HG03045 (cell line): ENCODE data around the gene ELL2.
"Not testable (repeated sequence)": the region's sequence is repeated elsewhere in the genome, so short reads cannot be mapped to it uniquely, and the experiment has no call there.

ENCODE experiments used
- ATAC-seq: cut with Tn5 transposase; IDR thresholded peaks from one replicate; pipeline ENCODE4 v1.9.1; 2021; ENCODE audit warnings: mild to moderate bottlenecking, moderate library complexity; ENCODE audit not compliant: unreplicated experiment

ELL2 gene

GRCh38 chr5:95862671-95863382 lies 98.8 kb downstream of the ELL2 start:
- no peak for ATAC-seq

- ATAC-seq = no peak
Measured at GRCh38 chr5:95861864-95862561, 99.6 kb downstream of the ELL2 start.

GRCh38 chr5:95861221-95861863 lies 100.3 kb downstream of the ELL2 start:
- ATAC-seq = no peak

DNA sequence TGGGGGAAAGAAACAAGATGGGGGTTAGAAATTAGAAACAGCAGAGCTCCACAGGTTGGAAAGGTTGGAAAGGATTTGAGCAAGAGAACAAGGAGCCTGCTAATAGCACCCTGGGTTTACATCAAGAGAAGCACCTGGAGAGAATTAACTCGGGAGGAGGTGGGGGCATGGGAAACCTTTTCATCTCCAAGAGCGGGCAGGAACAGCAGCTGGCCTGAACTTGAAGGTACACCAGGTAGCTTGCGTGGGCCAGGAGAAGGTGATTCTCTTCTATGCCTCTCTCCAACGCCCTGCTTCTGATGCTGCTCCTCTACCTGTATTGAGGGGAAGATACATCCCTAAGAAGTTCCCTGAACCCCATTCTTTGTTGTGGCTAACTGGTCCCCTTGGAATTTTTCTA lies 102.0 kb downstream of the ELL2 start:
- ATAC-seq = no peak

DNA sequence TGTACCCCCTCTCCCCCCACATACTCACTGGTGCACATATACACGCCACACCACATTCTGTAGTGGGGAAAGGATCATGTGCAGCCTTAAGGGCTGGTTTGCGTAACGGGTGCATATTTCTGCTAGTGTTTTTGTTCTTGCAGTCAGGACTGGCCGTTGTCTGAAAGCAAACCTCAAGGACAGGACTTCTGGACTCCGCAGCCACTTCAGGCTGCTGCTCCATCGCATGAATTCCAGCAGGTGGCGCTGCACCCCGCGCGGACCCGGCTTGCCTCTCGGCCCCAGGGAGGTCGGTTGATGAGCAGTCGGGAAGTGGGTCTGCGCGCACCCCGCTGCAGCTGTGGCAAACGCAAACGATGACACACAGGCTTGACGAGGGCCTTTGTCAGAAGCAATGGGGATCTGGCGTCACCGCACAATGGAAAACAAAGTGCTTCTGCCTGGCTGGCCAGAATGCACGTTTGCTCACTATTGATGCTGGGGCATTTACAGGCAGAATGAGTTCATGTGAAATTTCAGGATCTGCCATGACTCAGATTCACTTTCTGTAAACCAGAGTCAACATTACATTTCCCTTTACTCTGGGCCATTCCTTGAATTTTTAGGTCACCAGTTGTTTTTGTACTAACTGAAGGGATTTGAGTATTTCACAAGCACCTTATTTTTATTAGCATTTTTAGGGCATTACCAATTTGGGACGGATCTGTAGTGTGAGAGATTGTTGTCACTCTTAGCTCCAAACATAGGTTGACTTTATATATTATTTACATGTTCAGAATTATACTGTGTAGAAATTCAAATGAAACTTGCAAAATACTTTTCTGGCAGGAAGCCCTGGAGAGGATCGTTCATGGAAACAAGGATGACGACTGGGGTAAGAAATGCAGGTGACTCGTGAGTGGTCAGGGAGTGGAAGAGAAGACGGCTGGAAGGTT lies 102.7 kb downstream of the ELL2 start:
- ATAC-seq = peak; percentile 83

DNA sequence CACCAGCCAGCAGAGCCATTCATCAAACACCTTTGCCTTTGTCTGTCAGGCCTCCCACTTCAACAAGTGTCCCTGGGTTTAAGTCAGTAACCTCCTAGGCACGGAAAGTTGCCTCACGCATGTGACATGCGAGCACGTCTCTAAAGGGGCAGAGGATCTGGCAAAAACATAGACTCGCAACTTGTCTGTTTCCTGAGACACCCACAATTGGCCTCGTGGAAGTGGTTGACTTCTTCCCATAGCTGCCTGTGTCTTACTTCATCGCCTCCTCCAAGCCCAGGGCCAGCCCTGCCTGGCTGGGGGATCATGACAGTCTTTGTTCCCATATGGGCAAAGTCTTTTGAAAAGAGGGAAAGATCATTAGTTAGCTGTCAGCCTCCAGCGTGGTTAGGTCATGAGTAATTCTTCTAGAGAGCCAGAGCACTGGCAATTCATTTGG lies 103.6 kb downstream of the ELL2 start:
- no peak for ATAC-seq

GRCh38 chr5:95857185-95857945 lies 104.3 kb downstream of the ELL2 start:
- no peak for ATAC-seq

DNA sequence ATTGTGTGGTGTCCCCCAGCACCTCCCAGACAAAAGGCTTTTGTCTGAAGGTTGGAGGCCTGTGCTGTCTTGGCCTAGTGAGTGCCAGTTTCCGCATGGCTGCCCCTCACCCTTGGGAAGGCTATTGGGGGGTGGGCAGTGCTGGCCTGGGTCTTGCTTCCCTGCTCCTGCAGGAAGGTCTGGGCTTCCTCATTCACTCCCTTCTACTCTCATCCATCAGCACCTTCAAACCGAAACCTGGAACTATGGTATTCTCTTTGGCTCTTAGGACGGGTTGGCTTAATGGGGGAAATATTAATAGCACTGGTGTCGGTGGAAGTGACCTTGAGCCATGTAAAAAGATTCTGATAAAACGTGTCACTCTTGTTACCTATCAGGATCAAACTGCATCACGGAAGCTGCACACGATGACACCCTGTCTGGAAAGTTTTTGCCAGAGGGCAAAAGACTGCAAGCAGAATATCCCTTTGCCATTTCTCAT lies 105.1 kb downstream of the ELL2 start:
- ATAC-seq = no peak

DNA sequence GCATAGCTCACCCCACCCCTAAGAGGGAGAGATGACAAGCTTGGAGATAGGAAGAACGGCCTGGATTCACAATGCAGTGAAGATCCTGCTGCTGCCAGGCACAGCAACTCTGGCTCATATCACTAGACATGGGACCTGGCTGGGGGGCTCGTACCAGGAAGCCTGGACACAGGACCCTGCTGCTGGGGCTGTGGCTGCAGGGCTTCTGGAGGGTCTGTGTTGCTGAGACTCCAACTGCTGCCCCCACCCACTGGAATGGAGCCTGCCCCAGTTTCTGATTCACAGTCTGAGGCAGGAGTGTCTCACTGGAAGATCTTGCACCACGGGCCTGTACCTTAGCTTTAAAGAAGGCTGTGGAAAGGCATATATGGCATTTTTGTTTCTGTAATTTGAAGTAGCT lies 108.2 kb downstream of the ELL2 start:
- no peak for ATAC-seq

GRCh38 chr5:95852567-95852966 lies 109.1 kb downstream of the ELL2 start:
- ATAC-seq = no peak

DNA sequence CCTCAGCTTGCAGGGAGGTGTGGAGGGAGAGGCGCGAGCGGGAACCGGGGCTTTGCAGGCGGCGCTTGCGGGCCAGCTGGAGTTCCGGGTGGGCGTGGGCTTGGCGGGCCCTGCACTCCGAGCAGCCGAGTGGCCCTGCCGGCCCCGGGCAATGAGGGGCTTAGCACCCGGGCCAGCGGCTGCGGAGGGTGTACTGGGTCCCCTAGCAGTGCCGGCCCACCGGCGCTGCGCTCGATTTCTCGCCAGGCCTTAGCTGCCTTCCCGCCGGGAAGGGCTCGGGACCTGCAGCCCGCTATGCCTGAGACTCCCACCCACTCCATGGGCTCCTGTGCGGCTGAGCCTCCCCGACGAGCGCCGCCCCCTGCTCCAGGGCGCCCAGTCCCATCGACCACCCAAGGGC lies 110.5 kb downstream of the ELL2 start:
- not testable (repeated sequence) for ATAC-seq

DNA sequence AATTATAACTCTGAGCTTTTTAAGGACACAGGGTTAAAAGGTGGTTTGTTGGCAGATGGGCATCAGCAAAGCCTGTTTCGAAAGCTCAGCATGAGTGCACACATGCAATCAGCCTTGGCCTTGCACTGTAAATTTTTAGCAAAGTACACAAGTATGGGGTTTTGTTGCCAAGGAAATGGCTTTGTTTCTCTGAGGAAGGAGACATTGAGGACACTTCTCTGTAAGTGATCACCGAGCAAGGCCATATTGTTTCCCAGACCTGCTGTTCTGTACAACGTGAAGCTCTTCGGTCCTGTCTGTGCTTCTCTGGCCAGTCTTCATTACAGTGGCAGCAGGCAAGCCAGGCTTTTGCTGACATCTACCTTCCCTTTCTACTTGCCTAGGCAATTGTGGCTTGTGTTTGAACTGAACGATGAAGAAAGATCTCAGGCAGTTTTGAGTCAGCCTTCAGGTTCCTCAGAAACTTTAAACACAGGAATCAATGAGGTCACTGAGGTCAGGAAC lies 111.2 kb downstream of the ELL2 start:
- no peak for ATAC-seq

GRCh38 chr5:95848701-95849100 lies 113.0 kb downstream of the ELL2 start:
- no peak for ATAC-seq

GRCh38 chr5:95847261-95847592 lies 114.4 kb downstream of the ELL2 start:
- ATAC-seq = no peak

DNA sequence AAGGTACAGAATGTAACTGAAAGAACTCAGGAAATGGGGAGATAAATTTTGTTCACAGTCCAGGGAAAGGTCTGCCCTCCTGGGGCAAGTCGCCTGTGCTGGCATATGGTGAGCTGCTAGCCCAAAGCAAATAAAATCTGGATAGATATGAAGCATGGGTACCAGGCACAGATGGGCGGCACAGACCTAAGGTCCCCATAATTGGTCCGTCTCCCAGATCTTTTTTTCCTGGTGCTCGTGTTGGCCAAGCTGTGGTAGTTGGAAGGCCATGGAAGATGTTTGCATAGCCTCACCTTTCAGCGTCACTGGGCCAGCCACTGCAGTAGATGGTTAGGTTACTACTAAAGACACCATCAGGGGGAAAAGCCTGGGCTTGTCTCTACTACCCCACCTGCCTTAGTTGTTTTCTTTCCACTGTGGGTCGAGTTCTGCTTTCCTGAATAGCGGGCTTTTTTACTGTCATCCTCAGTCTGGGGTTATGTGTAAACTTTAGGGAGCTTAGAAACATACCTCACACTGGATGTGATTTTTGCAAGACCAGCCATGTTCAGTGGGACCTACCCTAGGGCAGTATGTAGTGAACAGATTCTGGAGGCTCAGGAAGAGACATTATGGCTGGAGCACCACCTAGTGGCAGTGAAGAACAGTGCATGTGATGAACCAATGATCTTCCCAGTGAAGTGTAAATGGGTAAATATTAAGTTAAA lies 114.9 kb downstream of the ELL2 start:
- ATAC-seq = no peak

GRCh38 chr5:95845391-95845790 lies 116.3 kb downstream of the ELL2 start:
- ATAC-seq = no peak

GRCh38 chr5:95843733-95844223 lies 117.9 kb downstream of the ELL2 start:
- no peak for ATAC-seq

- peak; percentile 91 for ATAC-seq
Measured at GRCh38 chr5:95842854-95843544, 118.7 kb downstream of the ELL2 start.
